Measurements from ENCODE around the gene HAPLN1.
"Not testable (repeated sequence)": the region's sequence is repeated elsewhere in the genome, so short reads cannot be mapped to it uniquely, and the experiment has no call there.

Gene HAPLN1

GRCh38 chr5:83720836-83721537, at the start of gene HAPLN1:
Gene HAPLN1, minus strand, starts transcription at chr5:83720855. Its CDS starts 47,332 bp downstream, at chr5:83673523.
- DNase-seq (ENCODE audit: low spot score): no peak

- no peak for DNase-seq (ENCODE audit: low spot score)
Measured at GRCh38 chr5:83767409-83767992, 46.8 kb upstream of the HAPLN1 start.

- DNase-seq (ENCODE audit: low spot score): no peak
Measured at GRCh38 chr5:83764101-83764500, 43.4 kb upstream of the HAPLN1 start.

- DNase-seq (ENCODE audit: low spot score): no peak
Measured at GRCh38 chr5:83760579-83760978, 39.9 kb upstream of the HAPLN1 start.

- no peak for DNase-seq (ENCODE audit: low spot score)
Measured at GRCh38 chr5:83752700-83753099, 32.0 kb upstream of the HAPLN1 start.

GRCh38 chr5:83751201-83751600, 30.5 kb upstream of the HAPLN1 start:
- DNase-seq (ENCODE audit: low spot score): no peak

GRCh38 chr5:83750749-83751148, 30.1 kb upstream of the HAPLN1 start:
- no peak for DNase-seq (ENCODE audit: low spot score)

GRCh38 chr5:83745816-83746215, 25.2 kb upstream of the HAPLN1 start:
- DNase-seq (ENCODE audit: low spot score): no peak

- DNase-seq (ENCODE audit: low spot score): no peak
Measured at GRCh38 chr5:83744821-83745220, 24.2 kb upstream of the HAPLN1 start.

GRCh38 chr5:83742089-83742488, 21.4 kb upstream of the HAPLN1 start:
- no peak for DNase-seq (ENCODE audit: low spot score)

- no peak for DNase-seq (ENCODE audit: low spot score)
Measured at GRCh38 chr5:83741571-83741970, 20.9 kb upstream of the HAPLN1 start.

- DNase-seq (ENCODE audit: low spot score): no peak
Measured at GRCh38 chr5:83740741-83741140, 20.1 kb upstream of the HAPLN1 start.

- DNase-seq (ENCODE audit: low spot score): not testable (repeated sequence)
Measured at GRCh38 chr5:83736169-83736568, 15.5 kb upstream of the HAPLN1 start.

GRCh38 chr5:83735058-83735457, 14.4 kb upstream of the HAPLN1 start:
- DNase-seq (ENCODE audit: low spot score): not testable (repeated sequence)

- DNase-seq (ENCODE audit: low spot score): no peak
Measured at GRCh38 chr5:83731638-83732037, 11.0 kb upstream of the HAPLN1 start.

GRCh38 chr5:83729362-83729761, 8.7 kb upstream of the HAPLN1 start:
- no peak for DNase-seq (ENCODE audit: low spot score)

GRCh38 chr5:83726912-83727311, 6.3 kb upstream of the HAPLN1 start:
- DNase-seq (ENCODE audit: low spot score): no peak

- DNase-seq (ENCODE audit: low spot score): no peak
Measured at GRCh38 chr5:83724935-83725334, 4.3 kb upstream of the HAPLN1 start.

- DNase-seq (ENCODE audit: low spot score): no peak
Measured at GRCh38 chr5:83724001-83724400, 3.3 kb upstream of the HAPLN1 start.

- no peak for DNase-seq (ENCODE audit: low spot score)
Measured at GRCh38 chr5:83723031-83723430, 2.4 kb upstream of the HAPLN1 start.

- no peak for DNase-seq (ENCODE audit: low spot score)
Measured at GRCh38 chr5:83721953-83722901, 1.6 kb upstream of the HAPLN1 start.

- DNase-seq (ENCODE audit: low spot score): no peak
Measured at GRCh38 chr5:83718936-83719495, 1.6 kb downstream of the HAPLN1 start.
